HL-60/S4 (cell line): Measurements from ENCODE around the gene CD48.
"Not testable (repeated sequence)": the region's sequence is repeated elsewhere in the genome, so short reads cannot be mapped to it uniquely, and the experiment has no call there.

Experiments used
- in situ Hi-C: fragments of 300-500 bp; cut with MboI; formaldehyde crosslinking; loops from 2 replicates; pipeline ENCODE4 v1.14.3; 2022; ENCODE audit warnings: low sequenced_read_pairs

Gene CD48

GRCh38 chr1:160717306-160717705, 5.7 kb upstream of the CD48 start:
- in situ Hi-C loops: no loop called here

- in situ Hi-C loops: no loop called here
These were observed 4.4 kb upstream of the CD48 start for GRCh38 chr1:160716013-160716412.

- in situ Hi-C loops: not testable (repeated sequence)
These were observed 2.5 kb upstream of the CD48 start for GRCh38 chr1:160714034-160714648.

GRCh38 chr1:160713161-160713560, 1.5 kb upstream of the CD48 start:
- in situ Hi-C loops: no loop called here

- in situ Hi-C loops: not testable (repeated sequence)
These were observed 981 bp upstream of the CD48 start for GRCh38 chr1:160712525-160713080.

- in situ Hi-C loops: no loop called here
These were observed 383 bp downstream of the CD48 start for GRCh38 chr1:160711276-160711601.

GRCh38 chr1:160710517-160711252, 937 bp downstream of the CD48 start:
- in situ Hi-C loops: no loop called here

- in situ Hi-C loops: no loop called here
These were observed 1.9 kb downstream of the CD48 start for GRCh38 chr1:160709715-160710114.

- in situ Hi-C loops: no loop called here
These were observed 2.8 kb downstream of the CD48 start for GRCh38 chr1:160708801-160709200.

GRCh38 chr1:160708118-160708517, 3.5 kb downstream of the CD48 start:
- in situ Hi-C loops: no loop called here

GRCh38 chr1:160707236-160708064, 4.2 kb downstream of the CD48 start:
- in situ Hi-C loops: no loop called here

GRCh38 chr1:160706526-160707235, 4.9 kb downstream of the CD48 start:
- in situ Hi-C loops: no loop called here

GRCh38 chr1:160705742-160706141, 5.9 kb downstream of the CD48 start:
- in situ Hi-C loops: no loop called here

GRCh38 chr1:160705212-160705621, 6.4 kb downstream of the CD48 start:
- in situ Hi-C loops: not testable (repeated sequence)

GRCh38 chr1:160704250-160704649, 7.4 kb downstream of the CD48 start:
- in situ Hi-C loops: no loop called here

- in situ Hi-C loops: no loop called here
These were observed 9.5 kb downstream of the CD48 start for GRCh38 chr1:160702100-160702499.

- in situ Hi-C loops: not testable (repeated sequence)
These were observed 19.2 kb downstream of the CD48 start for GRCh38 chr1:160692390-160692789.

- in situ Hi-C loops: loop anchor here (10.0 kb wide), 2 partner anchors 80 to 420 kb away; no protein-coding TSS in a partner anchor
These were observed 26.4 kb downstream of the CD48 start for GRCh38 chr1:160685266-160685665.

GRCh38 chr1:160682983-160683865, 28.4 kb downstream of the CD48 start:
- in situ Hi-C loops: loop anchor here (10.0 kb wide), 2 partner anchors 82 to 422 kb away; no protein-coding TSS in a partner anchor

- in situ Hi-C loops: loop anchor here (10.0 kb wide), 2 partner anchors 83 to 423 kb away; no protein-coding TSS in a partner anchor
These were observed 29.8 kb downstream of the CD48 start for GRCh38 chr1:160681891-160682140.
